CD14-positive monocyte (primary cell): Measurements from ENCODE around the gene VMAC. TPM values are rescaled to one million over a fixed set of nuclear protein-coding genes. Genes with fewer than 3 reads are reported as not detected.

Experiments used
- DNase-seq, 3 donors: peaks; one replicate each; pipeline ENCODE4 v3.0.0-alpha.2; 2011 to 2022
- H2AFZ ChIP-seq: 2 replicates; pipeline ENCODE4 v1.6.0; 2012; ENCODE audit warnings: mild to moderate bottlenecking, low read depth, low read length, inconsistent platforms; ENCODE audit not compliant: insufficient read depth, poor library complexity, severe bottlenecking
- H3K27ac ChIP-seq, 2 donors: 1 replicate in 1 of 2; 2 replicates in 1 of 2; pipeline ENCODE4 v1.5.1; 2012 to 2013; ENCODE audit warnings: low read length in 2 of 2, control low read depth in 1 of 2, inconsistent platforms in 1 of 2, low read depth in 1 of 2, mild to moderate bottlenecking in 1 of 2
- H3K27me3 ChIP-seq, 2 donors: one replicate each; pipeline versions ENCODE4 v1.6.0 to v1.6.1; 2011 to 2013; ENCODE audit warnings: low read length in 2 of 2; ENCODE audit not compliant: control insufficient read depth in 2 of 2, insufficient read depth in 2 of 2
- H3K36me3 ChIP-seq, 2 donors: replicated peaks in 1 of 2; 1 replicate in 1 of 2; 2 replicates in 1 of 2; pipeline versions ENCODE4 v1.5.1 to v1.6.1; 2012 to 2013; ENCODE audit warnings: low read length in 2 of 2, control low read depth in 1 of 2, inconsistent platforms in 1 of 2, mild to moderate bottlenecking in 1 of 2; ENCODE audit not compliant: insufficient read depth in 2 of 2, control insufficient read depth in 1 of 2
- H3K4me1 ChIP-seq, 2 donors: 1 replicate in 1 of 2; 2 replicates in 1 of 2; pipeline versions ENCODE4 v1.5.1 to v1.6.1; 2012 to 2013; ENCODE audit warnings: low read length in 2 of 2, control low read depth in 1 of 2, inconsistent platforms in 1 of 2, mild to moderate bottlenecking in 1 of 2, moderate library complexity in 1 of 2; ENCODE audit not compliant: insufficient read depth in 2 of 2, control insufficient read depth in 1 of 2
- H3K4me2 ChIP-seq: replicated peaks from 2 replicates; pipeline ENCODE3; 2012; ENCODE audit warnings: low read length, moderate library complexity, mild to moderate bottlenecking; ENCODE audit not compliant: poor library complexity, severe bottlenecking; ENCODE audit errors: extremely low read depth
- H3K4me3 ChIP-seq, 3 experiments: fragments of 200-600 bp in 1 of 3; sonication (generic) in 1 of 3; replicated peaks in 1 of 3; 1 replicate in 2 of 3; 2 replicates in 1 of 3; pipeline ENCODE4 v1.5.1; 2011 to 2013; ENCODE audit warnings: low read length in 3 of 3, mild to moderate bottlenecking in 3 of 3, control low read depth in 2 of 3, low read depth in 2 of 3, inconsistent platforms in 1 of 3, moderate library complexity in 1 of 3
- H3K79me2 ChIP-seq: 2 replicates; pipeline ENCODE4 v1.6.0; 2012; ENCODE audit warnings: mild to moderate bottlenecking, control low read depth, inconsistent platforms, low read length, moderate library complexity; ENCODE audit not compliant: insufficient read depth
- H3K9ac ChIP-seq: 2 replicates; pipeline ENCODE4 v1.6.0; 2017; ENCODE audit warnings: low read length, mild to moderate bottlenecking; ENCODE audit not compliant: insufficient read depth, poor library complexity, severe bottlenecking
- H3K9me3 ChIP-seq, 2 donors: replicated peaks in 1 of 2; 1 replicate in 1 of 2; 2 replicates in 1 of 2; pipeline versions ENCODE4 v1.5.1 to v1.6.1; 2012 to 2013; ENCODE audit warnings: low read length in 2 of 2, control low read depth in 1 of 2; ENCODE audit not compliant: control insufficient read depth in 1 of 2, insufficient read depth in 1 of 2
- H4K20me1 ChIP-seq: 2 replicates; pipeline ENCODE4 v1.6.0; 2012; ENCODE audit warnings: mild to moderate bottlenecking, low read length, control low read depth, moderate library complexity; ENCODE audit not compliant: insufficient read depth
- H3K27ac Mint-ChIP-seq, 7 donors: one replicate each; pipeline ENCODE4 v1.8.0; 2020; ENCODE audit warnings: mild to moderate bottlenecking in 7 of 7, mixed read lengths in 7 of 7, moderate library complexity in 6 of 7, inconsistent platforms in 2 of 7
- H3K27me3 Mint-ChIP-seq, 3 donors: one replicate each; pipeline ENCODE4 v1.8.0; 2021 to 2022; ENCODE audit warnings: low read depth in 3 of 3, mild to moderate bottlenecking in 3 of 3, mixed read lengths in 3 of 3, moderate library complexity in 3 of 3, inconsistent platforms in 1 of 3
- H3K36me3 Mint-ChIP-seq, 2 donors: one replicate each; pipeline ENCODE4 v1.8.0; 2020; ENCODE audit warnings: mixed read lengths in 2 of 2, inconsistent platforms in 1 of 2, mild to moderate bottlenecking in 1 of 2
- H3K4me1 Mint-ChIP-seq: one replicate; pipeline ENCODE4 v1.8.0; 2020; ENCODE audit warnings: mild to moderate bottlenecking, mixed read lengths
- H3K4me3 Mint-ChIP-seq, 2 donors: one replicate each; pipeline ENCODE4 v1.8.0; 2020; ENCODE audit warnings: mild to moderate bottlenecking in 2 of 2, mixed read lengths in 2 of 2, moderate library complexity in 1 of 2
- H3K9me3 Mint-ChIP-seq, 7 donors: one replicate each; pipeline ENCODE4 v1.8.0; 2020 to 2022; ENCODE audit warnings: mixed read lengths in 7 of 7, mild to moderate bottlenecking in 6 of 7, moderate library complexity in 6 of 7, inconsistent platforms in 2 of 7
- CTCF ChIP-seq: fragments of 200-600 bp; IDR thresholded peaks from one replicate; pipeline ENCODE4 v1.8.0; 2022; ENCODE audit warnings: antibody characterized with exemption, mild to moderate bottlenecking
- WGBS: methylation state at CpG from one replicate; pipeline ENCODE4 v1.1.5; 2013; ENCODE audit warnings: missing lambda C conversion rate; ENCODE audit not compliant: insufficient coverage; 5-methylcytosine and 5-hydroxymethylcytosine counted together
- intact Hi-C, 2 donors: fragments of 100-400 bp; cut with micrococcal nuclease; formaldehyde crosslinking; loops; one replicate each; pipeline versions ENCODE4 v1.15.0 to v1.15.1; 2023
- polyA plus RNA-seq, 3 donors: library from polyadenylated mRNA; depleted of rRNA in 1 of 3; unstranded in 2 of 3; stranded (reverse) in 1 of 3; fragments of 300-500 nt in 2 of 3; fragments of >200 nt in 1 of 3; fragmentation: Illumina TruSeq in 2 of 3; gene quantifications; 1 replicate in 2 of 3; 2 replicates in 1 of 3; pipeline ENCODE4 v1.2.3, GENCODE V29; 2012 to 2021

The VMAC gene
- polyA plus RNA-seq, 3 donors, result 3.1 to 13.0 (median 4.3) TPM

GRCh38 chr19:5922161-5922545 lies 17.5 kb downstream of the VMAC start:
- no peak overlapping the region for H3K4me3 ChIP-seq
- intact Hi-C loops, result no loop called here
- H3K36me3 ChIP-seq, result peaks cover 95 to 99% of the 10 kb centered on the region in 2 donors
- H3K4me2 ChIP-seq, result no peak overlapping the region
- DNase-seq, result no peak
- no peak overlapping the region for H2AFZ ChIP-seq
- TF ChIP-seq CTCF, result no peak
- no peaks in the 10 kb centered on the region for H3K4me1 ChIP-seq
- Mint-ChIP-seq H3K27ac (no peak overlapping the region), H3K36me3 (peaks cover 81 to 99% of the 10 kb centered on the region in 2 donors), H3K4me1 (no peaks in the 10 kb centered on the region), H3K27me3 (peaks cover 0 to 2% (median 0%) of the 10 kb centered on the region in 3 donors), H3K4me3 (no peak overlapping the region), H3K9me3 (no peaks in the 10 kb centered on the region)
- 98% methylated on average over 10 of the region's 12 CpGs for WGBS
- no peaks in the 10 kb centered on the region for H4K20me1 ChIP-seq
- H3K79me2 ChIP-seq, result no peaks in the 10 kb centered on the region
- H3K9ac ChIP-seq, result no peak overlapping the region
- H3K9me3 ChIP-seq, result no peaks in the 10 kb centered on the region
- no peaks in the 10 kb centered on the region for H3K27me3 ChIP-seq
- no peak overlapping the region for H3K27ac ChIP-seq

- Mint-ChIP-seq H3K4me3 (no peak overlapping the region), H3K27me3 (peaks cover 0 to 2% (median 0%) of the 10 kb centered on the region in 3 donors), H3K36me3 (peaks cover 86 to 100% of the 10 kb centered on the region in 2 donors), H3K27ac (no peak overlapping the region), H3K9me3 (no peaks in the 10 kb centered on the region), H3K4me1 (no peaks in the 10 kb centered on the region)
- DNase-seq, result no peak
- Histone ChIP-seq H3K27me3 (no peaks in the 10 kb centered on the region), H3K4me3 (no peak overlapping the region), H2AFZ (no peak overlapping the region), H3K27ac (no peak overlapping the region), H3K4me2 (no peak overlapping the region), H3K9ac (no peak overlapping the region), H3K79me2 (no peaks in the 10 kb centered on the region), H3K4me1 (no peaks in the 10 kb centered on the region), H3K9me3 (no peaks in the 10 kb centered on the region), H4K20me1 (no peaks in the 10 kb centered on the region), H3K36me3 (peaks cover 96 to 100% of the 10 kb centered on the region in 2 donors)
- 96% methylated on average over 15 of the region's 16 CpGs for WGBS
- no peak for TF ChIP-seq CTCF
- intact Hi-C loops, result no loop called here
Measured at GRCh38 chr19:5923356-5923755, 18.7 kb downstream of the VMAC start.
